ENCODE measurements around the gene TMEM140. TPM values are rescaled to one million over a fixed set of nuclear protein-coding genes. Genes with fewer than 3 reads are reported as not detected.
A peak's percentile ranks its signal among the peaks of the same experiment; 100 is the strongest.

TMEM140 gene
- total and polyA plus RNA-seq, 2 donors from 2014 or later: 28.2 to 31.3 TPM

DNA sequence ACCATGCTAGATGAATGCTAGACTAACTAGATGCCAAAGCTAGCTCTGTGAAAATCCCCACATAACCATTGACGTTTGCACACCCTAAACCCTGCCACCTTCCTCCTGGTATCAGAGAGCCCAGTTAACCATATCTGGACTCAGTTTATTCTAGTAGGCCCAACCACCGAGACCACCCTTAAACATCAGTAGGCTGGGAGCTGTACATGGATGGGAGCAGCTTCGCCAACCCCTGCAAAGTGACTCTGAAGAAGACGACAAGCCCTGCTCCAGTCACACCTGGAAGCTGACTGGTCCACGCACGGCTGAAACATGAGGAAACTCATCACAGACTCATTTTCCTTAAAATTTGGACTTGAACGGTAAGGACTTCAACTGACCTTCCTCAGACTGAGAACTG lies 27.1 kb downstream of the TMEM140 start:
- intact Hi-C loops (cut with DNase I): no loop called here

GRCh38 chr7:135175931-135176330 lies 28.1 kb downstream of the TMEM140 start:
- no peak overlapping the region for H3K9ac ChIP-seq (ENCODE audit: low read length in 3 of 3)
- peaks cover 0 to 3% (median 2%) of the 10 kb centered on the region in 3 donors for H3K36me3 ChIP-seq (ENCODE audit: control insufficient read depth in 2 of 3, insufficient read depth in 3 of 3, low read length in 3 of 3)
- H3K9me3 ChIP-seq (ENCODE audit: control insufficient read depth in 2 of 3, insufficient read depth in 1 of 3, low read length in 3 of 3): peaks cover 0 to 2% (median 0%) of the 10 kb centered on the region in 3 donors
- H3K4me1 ChIP-seq (ENCODE audit: control insufficient read depth in 2 of 3, insufficient read depth in 2 of 3, low read depth in 1 of 3, low read length in 3 of 3): peaks cover 0 to 11% (median 4%) of the 10 kb centered on the region in 3 donors
- H3K27ac ChIP-seq (ENCODE audit: low read depth in 2 of 2, low read length in 2 of 2): peak overlapping the region in 1 of 2 donors; percentile 68
- DNase-seq: no peak
- no peaks in the 10 kb centered on the region for H3K27me3 ChIP-seq (ENCODE audit: control insufficient read depth, insufficient read depth, low read length)
- intact Hi-C loops (cut with DNase I): no loop called here
- no peak for FAIRE-seq
- TF ChIP-seq CTCF (IDR thresholded peaks at IDR 0.05; ENCODE audit: borderline replicate concordance, extremely low read depth, insufficient read depth): no peak
- H3K4me3 ChIP-seq (ENCODE audit: low read length in 3 of 3): peak overlapping the region in 1 of 3 donors; percentile 36

More for the DNA sequence above, 27.1 kb downstream of the TMEM140 start:
- peaks cover 0 to 11% (median 4%) of the 10 kb centered on the region in 3 donors for H3K4me1 ChIP-seq (ENCODE audit: control insufficient read depth in 2 of 3, insufficient read depth in 2 of 3, low read depth in 1 of 3, low read length in 3 of 3)
- H3K4me3 ChIP-seq (ENCODE audit: low read length in 3 of 3): no peak overlapping the region
- H3K9ac ChIP-seq (ENCODE audit: low read length in 3 of 3): no peak overlapping the region
- no peak overlapping the region for H3K27ac ChIP-seq (ENCODE audit: low read depth in 2 of 2, low read length in 2 of 2)
- H3K27me3 ChIP-seq (ENCODE audit: control insufficient read depth, insufficient read depth, low read length): no peaks in the 10 kb centered on the region
- no peaks in the 10 kb centered on the region for H3K9me3 ChIP-seq (ENCODE audit: control insufficient read depth in 2 of 3, insufficient read depth in 1 of 3, low read length in 3 of 3)
- H3K36me3 ChIP-seq (ENCODE audit: control insufficient read depth in 2 of 3, insufficient read depth in 3 of 3, low read length in 3 of 3): no peaks in the 10 kb centered on the region
- FAIRE-seq: no peak
- DNase-seq: no peak
- TF ChIP-seq CTCF (IDR thresholded peaks at IDR 0.05; ENCODE audit: borderline replicate concordance, extremely low read depth, insufficient read depth): no peak

- DNase-seq (peak in 2 of 5 donors; percentile 10 to 40), FAIRE-seq (no peak)
- Histone ChIP-seq H3K27ac (ENCODE audit: low read depth in 2 of 2, low read length in 2 of 2) (peak overlapping the region; percentile 56 to 68), H3K36me3 (ENCODE audit: control insufficient read depth in 2 of 3, insufficient read depth in 3 of 3, low read length in 3 of 3) (peaks cover 3 to 12% (median 9%) of the 10 kb centered on the region in 3 donors), H3K27me3 (ENCODE audit: control insufficient read depth, insufficient read depth, low read length) (no peaks in the 10 kb centered on the region), H3K9ac (ENCODE audit: low read length in 3 of 3) (no peak overlapping the region), H3K4me3 (ENCODE audit: low read length in 3 of 3) (no peak overlapping the region), H3K4me1 (ENCODE audit: control insufficient read depth in 2 of 3, insufficient read depth in 2 of 3, low read depth in 1 of 3, low read length in 3 of 3) (peaks cover 0 to 5% (median 0%) of the 10 kb centered on the region in 3 donors), H3K9me3 (ENCODE audit: control insufficient read depth in 2 of 3, insufficient read depth in 1 of 3, low read length in 3 of 3) (peaks cover 3 to 13% (median 7%) of the 10 kb centered on the region in 3 donors)
- no peak for TF ChIP-seq CTCF (IDR thresholded peaks at IDR 0.05; ENCODE audit: borderline replicate concordance, extremely low read depth, insufficient read depth)
- intact Hi-C loops (cut with DNase I): no loop called here
Measured at GRCh38 chr7:135177028-135177696, 29.3 kb downstream of the TMEM140 start.
